ENCODE data around the gene ARHGAP26.
A peak's percentile ranks its signal among the peaks of the same experiment; 100 is the strongest.
"Not testable (repeated sequence)": the region's sequence is repeated elsewhere in the genome, so short reads cannot be mapped to it uniquely, and the experiment has no call there.

Gene ARHGAP26

GRCh38 chr5:143092711-143093451 is 322.7 kb downstream of the ARHGAP26 start:
- not testable (repeated sequence) for DNase-seq (ENCODE audit: low spot score)

DNA sequence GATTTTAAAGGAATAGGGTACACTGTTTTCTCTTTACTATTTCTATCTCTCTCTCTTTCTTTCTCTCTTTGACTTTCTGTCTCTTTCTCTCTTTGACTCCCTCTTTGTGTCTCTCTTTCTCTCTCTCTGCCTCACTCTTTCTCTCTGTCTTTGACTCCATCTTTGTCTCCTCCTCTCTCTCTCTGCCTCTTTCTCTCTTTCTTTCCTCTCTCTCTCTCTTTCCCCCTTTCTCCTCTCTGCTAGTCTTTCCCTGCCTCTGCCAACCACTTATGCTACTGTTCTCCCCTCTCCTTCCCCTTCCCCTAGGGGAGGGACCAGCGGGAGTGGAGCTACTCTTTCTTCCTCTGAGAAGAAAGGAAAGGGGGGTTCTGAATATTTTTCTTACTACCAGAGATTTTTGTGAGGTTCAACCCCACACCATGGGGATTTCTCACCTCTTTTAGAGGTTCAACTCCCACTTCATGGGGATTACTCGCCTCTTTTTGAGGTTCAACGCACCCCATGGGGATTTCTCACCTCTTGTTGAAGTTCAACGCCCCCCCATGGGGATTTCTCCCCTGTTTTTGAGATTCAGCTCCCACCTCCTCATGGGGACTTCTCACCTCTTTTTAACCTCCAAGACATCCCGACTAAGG is 323.4 kb downstream of the ARHGAP26 start:
- no peak for DNase-seq (ENCODE audit: low spot score)

DNA sequence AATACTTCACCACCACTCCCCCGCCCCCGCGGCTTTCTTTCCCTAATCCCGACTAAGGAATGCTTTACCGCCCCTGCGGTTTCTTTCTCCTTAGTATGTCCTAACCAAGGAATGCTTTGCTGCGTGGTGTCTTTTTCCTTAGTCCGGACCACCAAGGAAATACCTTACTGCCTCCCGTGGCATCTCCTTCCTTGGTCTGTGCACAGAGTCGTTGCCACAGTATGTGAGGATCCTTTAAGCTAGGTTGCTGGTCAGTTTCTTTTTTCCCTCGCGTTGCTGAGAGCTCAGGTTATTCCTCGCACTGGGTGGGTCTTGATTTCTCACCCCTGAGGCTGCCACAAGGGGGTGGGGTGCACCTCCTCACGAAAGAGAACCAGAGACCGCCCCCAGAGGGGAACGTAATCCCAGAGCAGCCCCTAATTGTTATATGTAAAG is 323.9 kb downstream of the ARHGAP26 start:
- DNase-seq (ENCODE audit: low spot score): no peak

DNA sequence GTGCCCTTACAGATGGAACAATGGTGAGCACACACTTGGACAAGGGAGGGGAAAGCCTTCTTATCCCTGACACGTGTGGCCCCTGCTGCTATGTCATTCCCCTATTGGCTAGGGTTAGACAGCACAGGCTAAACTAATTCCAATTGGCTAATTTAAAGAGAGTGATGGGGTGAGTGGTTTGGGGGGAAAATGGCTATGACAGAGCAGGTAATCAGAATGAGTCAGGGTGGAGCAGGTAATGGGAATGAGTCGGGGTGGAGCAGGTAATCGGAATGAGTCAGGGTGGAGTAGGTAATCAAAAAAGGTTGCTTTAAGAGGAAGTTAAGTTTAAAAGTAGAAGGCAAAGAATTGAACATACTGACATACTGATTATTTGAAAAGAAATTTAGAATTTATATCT is 324.4 kb downstream of the ARHGAP26 start:
- DNase-seq (ENCODE audit: low spot score): not testable (repeated sequence)

DNA sequence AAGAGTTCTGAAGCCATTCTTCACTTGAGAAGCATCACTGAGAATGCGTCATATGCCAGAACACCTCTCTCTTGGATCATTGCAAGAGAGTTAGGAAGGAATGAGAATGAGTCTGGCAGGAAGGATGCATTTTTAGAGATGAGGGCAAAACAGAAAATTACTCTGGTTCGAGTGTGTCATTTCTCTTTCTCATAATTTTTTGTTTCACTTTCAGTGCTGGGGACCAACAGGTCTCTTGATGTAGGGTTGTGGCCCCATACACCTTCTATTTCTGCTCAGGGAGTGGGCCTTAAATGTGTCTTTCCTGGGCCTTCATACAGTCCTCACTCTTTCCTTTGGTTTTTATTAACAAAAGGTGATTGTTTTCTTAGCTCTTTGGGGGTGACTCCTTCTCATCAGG is 330.9 kb downstream of the ARHGAP26 start:
- no peak for DNase-seq (ENCODE audit: low spot score)

- no peak for DNase-seq (ENCODE audit: low spot score)
Observed at GRCh38 chr5:143101725-143102386, 331.7 kb downstream of the ARHGAP26 start.

DNA sequence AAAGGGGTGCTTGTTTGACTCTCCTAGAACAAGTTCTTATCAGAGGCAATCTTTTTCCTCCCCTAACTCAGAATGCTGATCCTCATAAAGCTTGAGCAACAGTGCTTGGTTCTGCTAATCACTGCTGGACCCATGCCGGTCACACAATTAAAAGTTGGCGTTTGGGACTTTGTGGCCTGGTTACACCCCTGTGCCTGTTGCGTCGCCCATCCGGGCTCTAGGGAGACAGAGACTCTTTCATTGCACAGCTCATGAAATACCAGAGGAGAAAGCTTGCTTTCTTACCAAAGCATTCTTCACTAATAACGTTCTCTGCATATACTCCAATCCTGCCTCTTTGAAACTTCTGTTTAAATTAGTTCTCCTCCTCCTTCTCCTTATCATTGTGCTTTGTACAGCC is 332.2 kb downstream of the ARHGAP26 start:
- no peak for DNase-seq (ENCODE audit: low spot score)

GRCh38 chr5:143105216-143105905 is 335.2 kb downstream of the ARHGAP26 start:
- DNase-seq (ENCODE audit: low spot score): no peak

DNA sequence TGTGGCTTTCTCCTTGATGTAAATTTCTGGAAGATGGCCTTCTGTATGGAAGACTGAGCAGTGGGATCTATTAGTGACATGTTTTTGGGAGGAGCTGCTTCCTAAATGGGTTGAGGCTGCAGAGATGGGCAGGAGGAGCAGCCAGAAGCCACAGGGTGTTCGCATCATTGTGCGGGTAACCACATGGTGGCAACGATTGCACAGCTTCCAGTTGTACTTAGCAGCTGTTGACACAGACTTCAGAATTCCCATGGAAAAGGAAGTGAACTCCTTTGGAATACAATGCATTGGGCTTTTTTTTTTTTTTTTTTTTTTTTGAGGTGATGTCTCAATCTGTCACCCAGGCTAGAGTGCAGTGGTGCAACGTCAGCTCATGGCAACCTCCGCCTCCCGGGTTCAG is 336.0 kb downstream of the ARHGAP26 start:
- no peak for DNase-seq (ENCODE audit: low spot score)

DNA sequence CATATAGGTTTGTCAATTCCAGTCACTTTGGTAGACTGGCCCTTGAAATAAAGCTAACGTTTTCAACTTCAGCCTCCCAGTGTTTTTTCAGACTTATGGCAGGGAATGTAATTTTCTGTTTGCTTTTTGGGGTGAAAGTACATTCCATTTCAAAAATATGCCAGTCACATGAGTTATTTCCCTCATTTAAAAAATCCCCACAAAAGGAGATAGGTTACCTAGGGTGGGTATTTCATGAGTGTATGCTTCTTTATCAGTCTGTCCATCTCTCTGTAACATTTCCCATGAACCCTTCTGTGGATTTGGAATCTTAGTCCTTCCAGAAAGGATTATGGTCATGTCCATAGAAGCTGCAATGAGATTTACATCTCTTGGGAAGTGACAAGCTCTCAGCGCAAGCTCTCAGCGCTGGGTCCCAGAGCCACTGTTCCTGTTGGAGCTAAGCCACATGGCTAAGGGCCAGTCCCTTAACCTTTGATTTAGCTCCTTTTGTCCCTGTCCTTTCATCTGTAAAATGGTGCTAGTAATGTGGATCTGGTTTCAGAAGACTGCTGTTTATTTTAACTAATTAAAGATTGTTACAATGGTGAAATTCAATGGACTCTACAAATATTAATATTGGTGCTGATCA is 338.4 kb downstream of the ARHGAP26 start:
- peak; percentile 15 for DNase-seq (ENCODE audit: low spot score)

DNA sequence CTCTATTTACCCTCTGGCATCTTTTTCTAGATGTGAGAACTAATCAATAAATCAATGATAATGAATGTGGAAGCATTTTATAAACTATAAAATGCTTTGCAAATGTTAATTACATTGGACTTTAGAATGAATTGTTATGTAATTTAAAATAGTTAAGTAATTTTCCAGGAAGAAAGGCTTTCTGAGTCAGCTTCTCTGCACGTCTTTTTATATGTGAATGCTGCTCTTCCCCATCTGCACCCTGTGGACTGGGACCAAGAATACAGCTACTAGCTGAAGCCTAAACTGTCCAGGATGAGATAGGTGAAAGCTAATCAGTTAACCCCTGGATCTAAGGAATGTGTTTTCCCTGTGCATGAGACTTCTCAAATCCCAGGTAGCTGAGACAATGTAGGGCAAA is 340.4 kb downstream of the ARHGAP26 start:
- DNase-seq (ENCODE audit: low spot score): no peak

GRCh38 chr5:143111799-143112198 is 341.6 kb downstream of the ARHGAP26 start:
- no peak for DNase-seq (ENCODE audit: low spot score)

GRCh38 chr5:143113461-143113860 is 343.3 kb downstream of the ARHGAP26 start:
- no peak for DNase-seq (ENCODE audit: low spot score)

DNA sequence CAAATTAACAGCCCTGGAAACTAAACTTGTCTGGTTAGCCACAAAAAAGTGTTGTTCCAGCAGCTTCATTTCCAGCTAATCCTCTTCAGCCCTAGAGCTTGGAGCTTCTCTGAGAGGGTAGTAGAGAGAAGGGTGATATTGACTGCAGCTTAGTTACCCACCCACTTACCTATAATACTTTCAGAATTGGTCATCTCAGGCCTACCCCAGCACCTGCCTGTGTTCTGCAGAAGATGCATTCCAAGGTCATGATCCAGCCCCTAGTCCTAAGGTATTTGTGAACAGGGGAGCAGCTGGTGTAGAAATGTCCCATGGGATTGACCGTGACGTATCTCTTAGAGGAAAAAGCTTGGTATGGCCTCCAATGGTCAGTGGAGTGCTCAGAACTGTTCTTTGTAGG is 344.3 kb downstream of the ARHGAP26 start:
- DNase-seq (ENCODE audit: low spot score): no peak

- no peak for DNase-seq (ENCODE audit: low spot score)
Observed at GRCh38 chr5:143115381-143115780, 345.2 kb downstream of the ARHGAP26 start.

GRCh38 chr5:143116814-143117213 is 346.6 kb downstream of the ARHGAP26 start:
- no peak for DNase-seq (ENCODE audit: low spot score)

DNA sequence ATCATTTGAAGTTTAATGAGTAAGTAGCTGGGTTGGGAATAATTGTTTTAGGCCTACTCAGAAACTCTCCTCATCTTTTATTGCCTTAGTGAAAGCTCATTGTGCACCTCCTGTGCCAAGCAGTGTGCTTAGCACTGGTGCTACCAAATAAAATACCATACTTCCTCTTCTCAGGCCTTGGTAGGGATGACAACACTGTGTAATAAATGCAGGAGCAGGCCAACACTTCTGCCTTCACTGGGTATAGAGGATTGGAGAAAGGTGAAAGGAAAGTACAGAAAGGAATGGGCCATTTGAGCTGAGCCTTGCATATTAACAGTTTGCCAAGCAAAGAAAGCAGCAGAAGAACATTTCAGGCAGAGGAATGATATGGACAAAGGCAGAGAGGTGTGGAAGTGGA is 347.6 kb downstream of the ARHGAP26 start:
- DNase-seq (ENCODE audit: low spot score): no peak

GRCh38 chr5:143118222-143118621 is 348.0 kb downstream of the ARHGAP26 start:
- no peak for DNase-seq (ENCODE audit: low spot score)

GRCh38 chr5:143118818-143119217 is 348.6 kb downstream of the ARHGAP26 start:
- DNase-seq (ENCODE audit: low spot score): not testable (repeated sequence)

DNA sequence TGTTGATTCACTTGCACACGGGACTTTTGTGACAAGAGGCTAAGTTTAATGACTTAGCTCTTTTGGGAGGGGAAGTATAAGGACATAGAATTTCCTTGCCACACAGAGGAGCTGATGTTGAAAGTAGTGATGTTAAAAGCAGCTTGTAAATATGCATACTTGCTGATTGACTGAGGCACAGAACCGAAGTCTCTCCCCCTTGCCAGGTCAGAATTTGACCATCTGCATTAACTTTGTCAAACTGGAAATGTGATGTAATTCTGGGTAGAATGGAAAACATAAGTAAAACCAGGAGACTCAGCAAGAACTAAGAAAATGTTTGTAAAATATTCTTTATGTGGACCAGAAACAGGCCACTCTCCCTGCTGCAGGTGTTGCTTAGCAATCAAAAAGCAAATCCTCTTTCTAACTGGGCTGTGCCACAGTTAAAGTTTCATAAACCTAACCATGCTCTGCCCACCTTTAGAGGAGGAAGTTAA is 349.2 kb downstream of the ARHGAP26 start:
- DNase-seq (ENCODE audit: low spot score): no peak

DNA sequence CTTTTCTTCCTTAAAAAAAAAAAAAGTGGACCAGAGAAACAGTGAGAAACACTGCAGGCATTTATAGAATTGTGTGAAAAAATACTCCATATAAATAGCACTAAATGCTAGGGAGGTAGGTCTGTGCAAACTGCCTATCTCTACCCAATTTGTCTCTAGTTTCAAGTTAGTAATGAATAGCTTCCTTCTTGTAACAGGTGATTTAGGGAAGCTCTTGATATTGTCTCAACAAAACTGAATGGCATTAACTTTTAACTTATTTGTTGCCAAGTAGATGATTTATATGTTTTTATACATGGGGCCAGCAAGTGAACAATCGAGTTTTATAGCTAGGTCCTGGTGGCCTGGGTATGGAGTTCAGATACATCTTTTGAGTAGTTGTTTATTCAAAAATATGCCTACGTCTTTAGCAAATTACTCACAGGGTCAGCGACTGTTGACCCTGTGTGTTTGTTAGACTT is 349.7 kb downstream of the ARHGAP26 start:
- DNase-seq (ENCODE audit: low spot score): no peak

Measured in LoVo (cell line).